Esophagus squamous epithelium (tissue), 5 donors: ENCODE measurements around the gene MCU. TPM values are rescaled to one million over a fixed set of nuclear protein-coding genes. Genes with fewer than 3 reads are reported as not detected.
"Not testable (repeated sequence)": the region's sequence is repeated elsewhere in the genome, so short reads cannot be mapped to it uniquely, and the experiment has no call there.

Experiments used
- DNase-seq: peaks from one replicate; lab custom pipeline; 2025; lab: John Stamatoyannopoulos, UW
- H3K27ac ChIP-seq, 4 donors: fragments of 200-600 bp; sonication (generic); one replicate each; pipeline ENCODE4 v1.5.1; 2016 to 2019; ENCODE audit warnings: mild to moderate bottlenecking in 1 of 4
- H3K27me3 ChIP-seq, 4 donors: fragments of 200-600 bp; sonication (generic); 1 replicate in 3 of 4; 2 replicates in 1 of 4; pipeline versions ENCODE4 v1.5.1 to v1.6.0; 2017 to 2021; ENCODE audit warnings: antibody characterized with exemption in 1 of 4
- H3K36me3 ChIP-seq, 3 donors: fragments of 200-600 bp; sonication (generic); one replicate each; pipeline ENCODE4 v1.5.1; 2016 to 2019
- H3K4me1 ChIP-seq, 3 donors: fragments of 200-600 bp; sonication (generic); one replicate each; pipeline ENCODE4 v1.5.1; 2017 to 2019
- H3K4me3 ChIP-seq, 4 donors: fragments of 200-600 bp; sonication (generic); 1 replicate in 3 of 4; 2 replicates in 1 of 4; pipeline ENCODE4 v1.5.1; 2016 to 2019; ENCODE audit warnings: mild to moderate bottlenecking in 2 of 4, moderate library complexity in 1 of 4
- H3K9me3 ChIP-seq, 3 donors: fragments of 200-600 bp; sonication (generic); one replicate each; pipeline ENCODE4 v1.5.1; 2016 to 2019
- POLR2A ChIP-seq, 4 donors: fragments of 450-650 bp; IDR thresholded peaks; one replicate each; pipeline ENCODE4 v1.6.1; 2017; ENCODE audit warnings: antibody characterized with exemption in 4 of 4, mild to moderate bottlenecking in 4 of 4, moderate library complexity in 3 of 4
- WGBS, 2 donors: methylation state at CpG; one replicate each; pipeline ENCODE4 v1.1.5; 2018; 5-methylcytosine and 5-hydroxymethylcytosine counted together
- intact Hi-C: fragments of 100-400 bp; cut with DNase I; formaldehyde crosslinking; loops from one replicate; pipeline ENCODE4 v1.15.0; 2022
- total RNA-seq, 4 donors: library from RNA; depleted of rRNA; stranded (reverse); fragments of >200 nt; gene quantifications; one replicate each; pipeline ENCODE4 v1.1.0, GENCODE V29; 2016
- TF ChIP-seq, protein P1 (sequence below), 6 experiments: fragments of 450-650 bp in 4 of 6; fragments of 200-600 bp in 2 of 6; sonication (generic) in 2 of 6; IDR thresholded peaks; one replicate each; pipeline ENCODE4 v1.5.1; 2016 to 2019; ENCODE audit warnings: antibody characterized with exemption in 6 of 6, mild to moderate bottlenecking in 4 of 6, moderate library complexity in 4 of 6
- donor health status: DM: yes; HTN: yes; CAD: no.

The MCU gene
- total RNA-seq, 4 donors from 2014 or later = 19.9 to 30.0 (median 23.4) TPM

DNA sequence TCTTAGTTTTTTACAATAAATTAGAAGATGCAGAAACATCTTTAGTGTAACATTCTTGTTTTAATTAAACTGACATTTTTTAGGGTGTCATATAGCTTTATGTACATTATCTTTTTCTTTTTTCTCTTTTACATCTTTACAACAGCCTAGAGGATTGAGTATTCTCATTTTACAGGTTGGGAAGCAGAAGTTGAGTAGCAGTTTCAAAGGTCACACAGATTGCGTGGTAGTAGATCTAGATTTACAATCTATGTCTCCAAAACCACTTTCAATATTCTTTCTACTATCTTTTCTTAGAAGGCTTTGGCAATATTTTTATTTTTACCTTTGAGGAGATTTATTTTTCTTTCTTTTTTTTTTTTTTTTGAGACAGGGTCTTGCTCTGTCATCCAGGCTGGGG lies 18.7 kb upstream of the MCU start:
- H3K4me3 ChIP-seq = no peak overlapping the region
- DNase-seq = no peak
- H3K9me3 ChIP-seq = no peaks in the 10 kb centered on the region
- H3K4me1 ChIP-seq = peaks cover 0 to 15% (median 5%) of the 10 kb centered on the region in 3 donors
- TF ChIP-seq POLR2A (IDR thresholded peaks at IDR 0.05) = no peak
- TF ChIP-seq, protein P1, sequence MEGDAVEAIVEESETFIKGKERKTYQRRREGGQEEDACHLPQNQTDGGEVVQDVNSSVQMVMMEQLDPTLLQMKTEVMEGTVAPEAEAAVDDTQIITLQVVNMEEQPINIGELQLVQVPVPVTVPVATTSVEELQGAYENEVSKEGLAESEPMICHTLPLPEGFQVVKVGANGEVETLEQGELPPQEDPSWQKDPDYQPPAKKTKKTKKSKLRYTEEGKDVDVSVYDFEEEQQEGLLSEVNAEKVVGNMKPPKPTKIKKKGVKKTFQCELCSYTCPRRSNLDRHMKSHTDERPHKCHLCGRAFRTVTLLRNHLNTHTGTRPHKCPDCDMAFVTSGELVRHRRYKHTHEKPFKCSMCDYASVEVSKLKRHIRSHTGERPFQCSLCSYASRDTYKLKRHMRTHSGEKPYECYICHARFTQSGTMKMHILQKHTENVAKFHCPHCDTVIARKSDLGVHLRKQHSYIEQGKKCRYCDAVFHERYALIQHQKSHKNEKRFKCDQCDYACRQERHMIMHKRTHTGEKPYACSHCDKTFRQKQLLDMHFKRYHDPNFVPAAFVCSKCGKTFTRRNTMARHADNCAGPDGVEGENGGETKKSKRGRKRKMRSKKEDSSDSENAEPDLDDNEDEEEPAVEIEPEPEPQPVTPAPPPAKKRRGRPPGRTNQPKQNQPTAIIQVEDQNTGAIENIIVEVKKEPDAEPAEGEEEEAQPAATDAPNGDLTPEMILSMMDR (IDR thresholded peaks at IDR 0.05) = no peak
- H3K27me3 ChIP-seq = peaks cover 0 to 7% (median 0%) of the 10 kb centered on the region in 4 donors
- WGBS, 2 donors = 96 to 100% methylated on average over 1 of the region's 1 CpG
- intact Hi-C loops = no loop called here
- H3K27ac ChIP-seq = no peak overlapping the region
- no peaks in the 10 kb centered on the region for H3K36me3 ChIP-seq

DNA sequence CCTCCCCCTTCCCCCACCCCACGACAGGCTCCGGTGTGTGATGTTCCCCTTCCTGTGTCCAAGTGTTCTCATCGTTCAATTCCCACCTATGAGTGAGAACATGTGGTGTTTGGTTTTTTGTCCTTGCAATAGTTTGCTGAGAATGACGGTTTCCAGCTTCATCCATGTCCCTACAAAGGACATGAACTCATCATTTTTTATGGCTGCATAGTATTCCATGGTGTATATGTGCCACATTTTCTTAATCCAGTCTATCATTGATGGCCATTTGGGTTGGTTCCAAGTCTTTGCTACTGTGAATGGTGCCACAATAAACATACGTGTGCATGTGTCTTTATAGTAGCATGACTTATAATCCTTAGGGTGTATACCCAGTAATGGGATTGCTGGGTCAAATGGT lies 17.8 kb upstream of the MCU start:
- DNase-seq, intact Hi-C loops, H3K9me3 ChIP-seq, H3K4me3 ChIP-seq, H3K27ac ChIP-seq, H3K36me3 ChIP-seq: not testable (repeated sequence)
- H3K27me3 ChIP-seq = peaks cover 0 to 16% (median 0%) of the 10 kb centered on the region in 4 donors
- 93 to 97% methylated on average over 5 of the region's 5 CpGs for WGBS, 2 donors
- H3K4me1 ChIP-seq = peaks cover 0 to 15% (median 5%) of the 10 kb centered on the region in 3 donors

DNA sequence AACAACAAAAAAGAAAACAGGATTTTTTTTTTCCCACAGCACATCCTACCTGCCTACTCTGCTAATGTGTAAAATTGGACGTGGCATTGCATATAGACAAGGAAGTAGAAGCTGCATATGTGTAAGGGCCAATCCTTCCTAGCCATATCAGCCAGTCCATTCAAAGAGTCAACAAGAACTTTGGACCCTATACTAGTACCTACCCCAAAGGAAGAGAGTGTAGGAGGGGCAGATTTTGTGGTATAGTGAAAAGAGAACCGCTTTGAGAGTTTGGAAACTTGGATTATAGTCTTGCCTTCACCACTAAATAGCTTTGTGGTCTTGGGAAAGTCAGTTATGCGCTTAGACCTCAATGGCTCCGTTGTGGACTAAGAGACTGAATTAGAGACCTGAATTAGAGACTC lies 12.1 kb upstream of the MCU start:
- Histone ChIP-seq H3K4me1 (peaks cover 0 to 15% (median 5%) of the 10 kb centered on the region in 3 donors), H3K36me3 (no peaks in the 10 kb centered on the region), H3K9me3 (no peaks in the 10 kb centered on the region), H3K27ac (no peak overlapping the region), H3K4me3 (no peak overlapping the region), H3K27me3 (peaks cover 0 to 23% (median 0%) of the 10 kb centered on the region in 4 donors)
- DNase-seq = no peak
- TF ChIP-seq POLR2A (IDR thresholded peaks at IDR 0.05) = no peak
- TF ChIP-seq, protein P1 (IDR thresholded peaks at IDR 0.05) = no peak
- 79 to 83% methylated on average over 4 of the region's 4 CpGs for WGBS, 2 donors
- intact Hi-C loops = no loop called here

DNA sequence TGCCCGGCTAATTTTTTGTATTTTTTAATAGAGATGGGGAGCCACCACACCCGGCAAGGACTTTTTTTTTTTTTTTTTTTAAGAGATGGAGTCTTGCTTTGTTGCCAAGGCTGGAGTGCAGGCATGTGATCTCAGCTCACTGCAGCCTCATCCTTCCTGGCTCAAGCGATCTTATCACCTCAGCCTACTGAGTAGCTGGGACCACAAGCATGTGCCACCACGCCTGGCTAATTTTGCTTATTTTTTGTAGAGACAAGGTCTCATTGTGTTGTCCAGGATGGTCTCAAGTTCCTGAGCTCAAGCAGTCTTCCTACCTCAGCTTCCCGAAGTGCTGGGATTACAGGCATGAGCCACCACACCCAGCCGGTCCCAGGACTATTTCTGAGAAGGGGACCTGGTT lies 9.3 kb upstream of the MCU start:
- no peak for DNase-seq
- no peak overlapping the region for H3K27ac ChIP-seq
- 71 to 76% methylated on average over 6 of the region's 6 CpGs for WGBS, 2 donors
- no peak overlapping the region for H3K4me3 ChIP-seq
- no peaks in the 10 kb centered on the region for H3K9me3 ChIP-seq
- TF ChIP-seq, protein P1 (IDR thresholded peaks at IDR 0.05) = no peak
- TF ChIP-seq POLR2A (IDR thresholded peaks at IDR 0.05) = no peak
- H3K36me3 ChIP-seq = no peaks in the 10 kb centered on the region
- intact Hi-C loops = no loop called here
- peaks cover 0 to 23% (median 0%) of the 10 kb centered on the region in 4 donors for H3K27me3 ChIP-seq
- H3K4me1 ChIP-seq = peaks cover 0 to 15% (median 0%) of the 10 kb centered on the region in 3 donors

DNA sequence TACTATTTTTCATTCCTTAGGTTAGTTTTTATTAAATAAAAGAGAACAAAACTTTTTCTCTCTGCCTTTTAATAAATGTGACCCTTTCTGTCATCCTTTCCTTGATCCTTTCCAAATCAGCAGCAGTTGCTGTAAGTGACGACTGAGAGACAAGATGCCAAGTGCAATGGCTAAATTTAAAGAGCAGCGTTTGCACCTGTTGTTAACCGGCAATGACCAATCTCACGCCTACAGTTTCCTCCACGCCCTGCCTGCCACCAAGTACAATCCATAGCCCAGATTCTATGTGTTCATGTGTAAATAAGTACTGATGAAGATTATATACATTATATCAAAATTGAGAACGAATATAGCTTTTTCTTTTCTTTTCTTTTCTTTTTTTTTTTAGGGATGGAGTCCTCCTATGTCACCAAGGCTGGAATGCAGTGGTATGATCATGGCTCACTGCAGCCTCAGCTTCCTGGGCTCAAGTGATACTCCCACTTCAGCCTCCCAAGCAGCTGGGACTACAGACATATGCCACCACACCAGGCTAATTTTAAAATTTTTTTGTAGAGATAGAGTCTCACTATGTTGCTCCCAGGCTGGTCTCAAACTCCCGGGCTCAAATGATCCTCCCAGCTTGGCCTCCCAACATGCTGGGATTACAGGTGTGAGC lies 6.5 kb upstream of the MCU start:
- 68 to 82% methylated on average over 7 of the region's 7 CpGs for WGBS, 2 donors
- intact Hi-C loops = no loop called here

DNA sequence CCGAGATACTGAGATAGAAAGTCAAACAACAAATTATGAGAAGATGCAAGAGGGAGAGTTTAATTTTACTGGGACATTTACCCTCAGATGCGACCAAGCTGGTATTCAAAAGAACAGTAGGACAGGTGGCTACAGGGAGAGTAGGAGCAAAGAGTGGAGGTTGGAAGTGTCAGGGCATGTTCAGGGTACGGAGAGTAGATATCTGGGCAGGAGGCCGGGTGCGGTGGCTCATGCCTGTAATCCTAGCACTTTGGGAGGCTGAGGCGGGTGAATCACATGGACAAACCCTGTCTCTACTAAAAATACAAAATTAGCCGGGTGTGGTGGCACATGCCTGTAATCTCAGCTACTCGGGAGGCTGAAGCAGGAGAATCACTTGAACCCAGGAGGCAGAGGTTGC lies 5.5 kb upstream of the MCU start:
- H3K4me3 ChIP-seq, intact Hi-C loops, DNase-seq, H3K36me3 ChIP-seq, H3K27me3 ChIP-seq, H3K9me3 ChIP-seq: not testable (repeated sequence)
- H3K4me1 ChIP-seq = peaks cover 0 to 24% (median 1%) of the 10 kb centered on the region in 3 donors
- 53 to 59% methylated on average over 7 to 8 of the region's 8 CpGs for WGBS, 2 donors
- H3K27ac ChIP-seq = peak overlapping the region in 3 of 4 donors; percentile 20 to 48 (median 48)

More for the DNA sequence above, 6.5 kb upstream of the MCU start:
- DNase-seq = no peak
- H3K27me3 ChIP-seq = peaks cover 0 to under 1% (median 0%) of the 10 kb centered on the region in 4 donors
- H3K27ac ChIP-seq = no peak overlapping the region
- TF ChIP-seq POLR2A (IDR thresholded peaks at IDR 0.05) = no peak
- TF ChIP-seq, protein P1 (IDR thresholded peaks at IDR 0.05) = no peak
- H3K9me3 ChIP-seq = no peaks in the 10 kb centered on the region
- H3K4me1 ChIP-seq = peaks cover 0 to 22% (median 0%) of the 10 kb centered on the region in 3 donors
- H3K4me3 ChIP-seq = no peak overlapping the region
- no peaks in the 10 kb centered on the region for H3K36me3 ChIP-seq
